Activated naive CD4-positive, alpha-beta T cell treated with anti-CD3 and anti-CD28 coated beads, Interleukin-2, amount 10 ng/mL, durations not matched to agents 7 days and 5 days (primary cell): Measurements from ENCODE around the gene HSPB6.

Experiments used
- CTCF ChIA-PET: fragments of 350-600 bp; sonication (Branson Sonifier 250); formaldehyde crosslinking; loops from one replicate; lab custom pipeline; 2021; ENCODE audit warnings: antibody characterized with exemption; lab: Charles Lee
- DNase-seq: peaks from one replicate; pipeline ENCODE4 v3.0.0-alpha.2; 2020
- H3K27ac Mint-ChIP-seq: one replicate; pipeline ENCODE4 v1.8.0; 2021; ENCODE audit warnings: mild to moderate bottlenecking, moderate library complexity, mixed read lengths
- H3K27me3 Mint-ChIP-seq: one replicate; pipeline ENCODE4 v1.8.0; 2021; ENCODE audit warnings: mild to moderate bottlenecking, mixed read lengths
- H3K36me3 Mint-ChIP-seq: one replicate; pipeline ENCODE4 v1.8.0; 2021; ENCODE audit warnings: mixed read lengths
- H3K4me1 Mint-ChIP-seq: one replicate; pipeline ENCODE4 v1.8.0; 2021; ENCODE audit warnings: mixed read lengths
- H3K4me3 Mint-ChIP-seq: one replicate; pipeline ENCODE4 v1.8.0; 2021; ENCODE audit warnings: mild to moderate bottlenecking, moderate library complexity, mixed read lengths
- H3K9me3 Mint-ChIP-seq: one replicate; pipeline ENCODE4 v1.8.0; 2021; ENCODE audit warnings: mixed read lengths

The HSPB6 gene

DNA sequence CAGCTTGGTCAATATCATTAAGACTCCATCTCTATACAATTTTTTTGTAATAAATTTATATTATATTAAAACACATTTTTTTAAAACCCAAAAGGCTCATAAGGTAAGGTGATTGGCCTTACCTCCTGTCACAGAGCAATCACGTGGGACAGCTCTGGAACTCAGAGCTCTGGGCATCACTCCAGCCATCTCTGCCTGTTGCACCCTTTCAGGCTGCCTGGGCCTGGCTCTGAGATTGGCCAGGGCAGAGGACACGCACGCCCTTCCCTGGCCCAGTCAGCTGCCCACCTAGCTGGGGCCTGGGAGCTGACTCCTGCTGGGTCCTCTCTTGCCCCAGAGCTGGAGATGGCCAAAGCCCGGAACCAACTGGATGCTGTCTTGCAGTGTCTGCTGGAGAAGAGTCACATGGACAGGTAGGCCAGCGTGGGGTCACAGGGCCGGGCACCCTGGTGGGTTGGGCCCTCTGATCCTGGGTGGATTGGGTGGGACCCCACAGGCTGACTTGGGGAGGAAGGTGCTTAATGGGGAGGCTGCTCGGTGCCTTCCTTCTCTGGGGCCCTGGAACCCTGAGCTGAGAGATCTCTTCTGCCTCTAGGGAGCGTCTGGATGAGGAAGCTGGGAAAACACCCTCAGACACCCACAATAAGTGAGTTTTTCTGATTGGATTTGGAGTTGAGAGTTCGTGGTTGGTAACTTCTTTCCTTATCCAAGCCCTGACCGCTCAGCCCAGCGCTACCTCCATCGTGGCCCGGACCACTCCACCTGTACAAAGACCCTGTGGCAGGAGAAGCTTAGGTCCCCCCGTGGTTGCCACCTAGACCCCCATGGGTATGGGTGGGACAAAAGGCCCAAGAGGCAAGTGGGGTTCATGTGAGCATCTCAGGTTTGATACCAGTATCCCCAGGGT is 4.7 kb downstream of the HSPB6 start:
- Mint-ChIP-seq H3K27me3 (peaks cover 6% of the 10 kb centered on the region), H3K27ac (no peak overlapping the region), H3K9me3 (no peaks in the 10 kb centered on the region), H3K36me3 (peaks cover 16% of the 10 kb centered on the region), H3K4me1 (peaks cover 42% of the 10 kb centered on the region), H3K4me3 (no peak overlapping the region)
- no peak for DNase-seq
- CTCF ChIA-PET, result interaction anchor here (1.0 to 1.3 kb wide), 2 partner anchors 14 to 180 kb away, joined by 3 read pairs; no protein-coding TSS in a partner anchor

DNA sequence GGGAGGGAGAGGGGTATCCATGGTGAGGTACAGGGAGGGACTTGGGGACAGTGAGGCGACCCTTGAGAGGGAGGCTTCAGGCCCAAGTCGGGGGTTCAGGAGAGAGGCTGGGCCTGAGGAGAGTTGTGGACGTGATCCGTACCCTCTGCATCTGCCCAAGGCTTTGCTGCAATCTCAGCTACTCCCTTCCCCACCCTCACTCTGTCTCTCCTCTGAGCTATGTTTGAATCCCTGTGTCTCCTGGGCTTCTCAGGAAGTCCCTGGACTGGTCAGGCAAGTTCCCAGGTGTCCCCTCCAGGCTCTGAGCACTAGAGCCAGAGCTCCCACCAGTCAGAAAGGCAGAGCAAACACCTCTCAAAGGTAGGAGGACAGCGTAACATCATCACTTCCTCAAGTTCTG is 6.7 kb downstream of the HSPB6 start:
- H3K27ac Mint-ChIP-seq, result no peak overlapping the region

GRCh38 chr19:35748106-35749020 is 8.5 kb downstream of the HSPB6 start, which contains the start of gene LIN37:
Gene LIN37, plus strand, starts transcription at chr19:35748576. Its CDS starts 149 bp downstream, at chr19:35748725.
- peak within 1 kb of the TSS; percentile 95 for H3K4me3 Mint-ChIP-seq
- H3K27ac Mint-ChIP-seq, result peak within 1 kb of the TSS; percentile 95
- CTCF ChIA-PET, result interaction anchor here (0.6 to 1.4 kb wide), 5 partner anchors 11 to 160 kb away, joined by 3 to 8 read pairs (median 5); no protein-coding TSS in a partner anchor
- peaks cover 21% of the 10 kb centered on the region for H3K36me3 Mint-ChIP-seq
- peaks cover 54% of the 10 kb centered on the region for H3K4me1 Mint-ChIP-seq
- DNase-seq, result peak; percentile 99
- no peaks in the 10 kb centered on the region for H3K9me3 Mint-ChIP-seq
- H3K27me3 Mint-ChIP-seq, result no peaks in the 10 kb centered on the region

More for the DNA sequence above, 6.7 kb downstream of the HSPB6 start:
- no peaks in the 10 kb centered on the region for H3K27me3 Mint-ChIP-seq
- no peak for DNase-seq
- no peaks in the 10 kb centered on the region for H3K9me3 Mint-ChIP-seq
- H3K36me3 Mint-ChIP-seq, result peaks cover 21% of the 10 kb centered on the region
- peak overlapping the region; percentile 54 for H3K4me3 Mint-ChIP-seq
- H3K4me1 Mint-ChIP-seq, result peaks cover 46% of the 10 kb centered on the region
- CTCF ChIA-PET, result interaction anchor here (1.0 kb wide), 1 partner anchor 15 kb away, joined by 3 read pairs; no protein-coding TSS in a partner anchor

DNA sequence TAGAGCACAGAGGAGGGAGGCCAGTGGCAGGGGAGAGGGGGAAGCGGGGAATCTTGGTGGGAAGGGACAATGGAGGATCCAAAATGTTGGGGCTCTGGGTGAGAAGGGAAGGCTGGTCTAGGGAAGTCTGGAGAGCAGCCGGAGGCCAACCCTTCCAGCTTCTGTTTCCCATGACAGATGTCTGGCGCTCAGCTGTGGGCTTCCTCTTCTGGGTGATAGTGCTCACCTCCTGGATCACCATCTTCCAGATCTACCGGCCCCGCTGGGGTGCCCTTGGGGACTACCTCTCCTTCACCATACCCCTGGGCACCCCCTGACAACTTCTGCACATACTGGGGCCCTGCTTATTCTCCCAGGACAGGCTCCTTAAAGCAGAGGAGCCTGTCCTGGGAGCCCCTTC is 10.3 kb downstream of the HSPB6 start:
- H3K36me3 Mint-ChIP-seq, result peaks cover 25% of the 10 kb centered on the region
- H3K27me3 Mint-ChIP-seq, result no peaks in the 10 kb centered on the region
- H3K9me3 Mint-ChIP-seq, result no peaks in the 10 kb centered on the region
- no peak for DNase-seq
- peaks cover 68% of the 10 kb centered on the region for H3K4me1 Mint-ChIP-seq
- CTCF ChIA-PET, result interaction anchor here (1.2 kb wide), 1 partner anchor 52 kb away, joined by 4 read pairs; no protein-coding TSS in a partner anchor
- H3K27ac Mint-ChIP-seq, result peak overlapping the region; percentile 99
- peak overlapping the region; percentile 100 for H3K4me3 Mint-ChIP-seq

GRCh38 chr19:35746087-35746462 is 10.8 kb downstream of the HSPB6 start:
- Mint-ChIP-seq H3K27me3 (no peaks in the 10 kb centered on the region), H3K4me1 (peaks cover 68% of the 10 kb centered on the region), H3K9me3 (no peaks in the 10 kb centered on the region), H3K36me3 (peaks cover 25% of the 10 kb centered on the region), H3K4me3 (peak overlapping the region; percentile 100), H3K27ac (peak overlapping the region; percentile 99)
- CTCF ChIA-PET, result interaction anchor here (1.2 kb wide), 1 partner anchor 51 kb away, joined by 4 read pairs; no protein-coding TSS in a partner anchor
- no peak for DNase-seq

GRCh38 chr19:35745328-35746086 is 11.3 kb downstream of the HSPB6 start, which contains the start of the genes PSENEN and U2AF1L4:
Gene PSENEN, plus strand, starts transcription at chr19:35745651. Its CDS starts 280 bp downstream, at chr19:35745931.
Gene U2AF1L4, minus strand, starts transcription at chr19:35745418. Its CDS starts 27 bp downstream, at chr19:35745391.
- Mint-ChIP-seq H3K27ac (peak within 1 kb of the TSS; percentile 99), H3K36me3 (peaks cover 25% of the 10 kb centered on the region), H3K9me3 (no peaks in the 10 kb centered on the region), H3K4me3 (peak within 1 kb of the TSS; percentile 100), H3K4me1 (peaks cover 73% of the 10 kb centered on the region), H3K27me3 (no peaks in the 10 kb centered on the region)
- CTCF ChIA-PET, result interaction anchor here (1.2 to 1.7 kb wide), 3 partner anchors 27 to 51 kb away, joined by 3 to 7 read pairs (median 4); no protein-coding TSS in a partner anchor
- DNase-seq, result peak; percentile 97

- Mint-ChIP-seq H3K9me3 (no peaks in the 10 kb centered on the region), H3K36me3 (peaks cover 25% of the 10 kb centered on the region), H3K4me1 (peaks cover 68% of the 10 kb centered on the region), H3K27me3 (no peaks in the 10 kb centered on the region), H3K4me3 (peak overlapping the region; percentile 100), H3K27ac (peak overlapping the region; percentile 99)
- CTCF ChIA-PET, result interaction anchor here (1.2 to 1.7 kb wide), 4 partner anchors 26 to 75 kb away, joined by 3 to 7 read pairs (median 4); no protein-coding TSS in a partner anchor
- peak; percentile 96 for DNase-seq
Measured at GRCh38 chr19:35744430-35745327, 12.2 kb downstream of the HSPB6 start.

GRCh38 chr19:35743640-35744429 is 13.0 kb downstream of the HSPB6 start:
- Mint-ChIP-seq H3K27ac (peak overlapping the region; percentile 99), H3K4me1 (peaks cover 65% of the 10 kb centered on the region), H3K9me3 (no peaks in the 10 kb centered on the region), H3K4me3 (peak overlapping the region; percentile 100), H3K27me3 (no peaks in the 10 kb centered on the region), H3K36me3 (peaks cover 25% of the 10 kb centered on the region)
- CTCF ChIA-PET, result interaction anchor here (1.0 to 1.7 kb wide), 4 partner anchors 25 to 188 kb away, joined by 3 to 7 read pairs (median 4); no protein-coding TSS in a partner anchor
- DNase-seq, result no peak

DNA sequence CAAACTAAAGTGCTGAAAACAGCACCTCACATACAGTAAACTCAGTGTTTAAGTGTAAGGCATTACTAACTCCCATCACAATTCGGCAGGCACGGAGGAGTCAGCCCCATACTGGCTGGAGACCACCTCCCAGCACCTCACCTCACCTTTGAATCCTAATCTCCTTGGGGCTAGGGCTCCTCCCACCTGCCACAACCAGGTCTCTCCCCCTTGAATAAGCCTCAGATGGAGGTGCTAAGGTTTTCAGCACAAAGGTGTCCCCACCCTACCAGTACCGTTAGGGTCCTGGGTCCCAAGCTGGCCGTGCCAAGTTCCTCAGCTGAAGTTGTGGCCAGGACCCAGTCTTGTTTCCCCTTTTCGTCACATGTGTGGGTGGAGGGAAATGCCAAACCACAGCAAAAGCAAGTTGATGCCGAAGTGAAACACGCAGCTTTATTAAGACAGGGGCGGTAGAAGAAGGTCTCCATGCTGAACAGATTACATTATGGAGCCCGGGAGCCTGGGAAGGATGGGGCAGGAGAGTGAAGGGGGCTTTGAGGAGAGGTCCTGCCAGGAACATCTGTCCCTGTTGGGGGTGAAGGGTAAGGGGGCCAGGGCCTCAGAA is 14.6 kb downstream of the HSPB6 start, which contains the start of gene IGFLR1:
Gene IGFLR1 (minus strand): TSS at position 332 of the 604 bp plus-strand sequence. CDS start 1,272 bp downstream, outside the sequence.
- CTCF ChIA-PET, result no interaction called here
- Mint-ChIP-seq H3K27me3 (no peaks in the 10 kb centered on the region), H3K4me1 (peaks cover 60% of the 10 kb centered on the region), H3K4me3 (peak within 1 kb of the TSS; percentile 90), H3K27ac (peak within 1 kb of the TSS; percentile 99), H3K9me3 (no peaks in the 10 kb centered on the region), H3K36me3 (peaks cover 32% of the 10 kb centered on the region)
- peak; percentile 80 for DNase-seq

DNA sequence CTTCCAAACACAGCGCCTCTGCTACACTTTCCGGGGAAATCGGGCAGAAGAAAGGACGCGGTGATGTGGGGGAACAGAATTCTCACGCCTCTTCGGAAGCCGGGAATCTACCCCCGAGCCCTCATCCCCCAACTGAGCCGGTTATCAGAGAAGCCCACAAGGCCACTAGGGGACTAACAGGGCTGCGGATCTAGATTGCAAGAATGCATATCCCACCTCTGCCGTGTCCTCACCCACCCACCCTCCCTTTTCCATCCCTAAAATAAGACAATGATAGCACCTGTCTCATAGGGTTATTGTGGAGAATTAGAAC is 15.7 kb downstream of the HSPB6 start:
- Mint-ChIP-seq H3K27me3 (no peaks in the 10 kb centered on the region), H3K27ac (peak overlapping the region; percentile 99), H3K4me3 (peak overlapping the region; percentile 90), H3K36me3 (peaks cover 35% of the 10 kb centered on the region), H3K9me3 (no peaks in the 10 kb centered on the region), H3K4me1 (peaks cover 61% of the 10 kb centered on the region)
- CTCF ChIA-PET, result interaction anchor here (0.9 to 1.6 kb wide), 5 partner anchors 23 to 78 kb away, joined by 3 to 10 read pairs (median 4); partner anchors contain the start of gene KMT2B
- no peak for DNase-seq
